ENCODE results near the gene SPRR2D.
"Not testable (repeated sequence)": the region's sequence is repeated elsewhere in the genome, so short reads cannot be mapped to it uniquely, and the experiment has no call there.

- TF ChIP-seq POLR2A, CTCF (IDR thresholded peaks at IDR 0.05): not testable (repeated sequence)
Measured at GRCh38 chr1:153021829-153022228, 19.1 kb downstream of the SPRR2D start.

Data from body of pancreas (tissue), 4 donors.